Activated naive CD4-positive, alpha-beta T cell treated with anti-CD3 and anti-CD28 coated beads, Interleukin-2, amount 10 ng/mL, durations not matched to agents 7 days and 5 days (primary cell): ENCODE data around the gene RNF223.

Experiments used
- CTCF ChIA-PET: fragments of 350-600 bp; sonication (Branson Sonifier 250); formaldehyde crosslinking; loops from one replicate; lab custom pipeline; 2021; ENCODE audit warnings: antibody characterized with exemption; lab: Charles Lee
- DNase-seq: peaks from one replicate; pipeline ENCODE4 v3.0.0-alpha.2; 2020
- H3K27ac Mint-ChIP-seq: one replicate; pipeline ENCODE4 v1.8.0; 2021; ENCODE audit warnings: mild to moderate bottlenecking, moderate library complexity, mixed read lengths
- H3K27me3 Mint-ChIP-seq: one replicate; pipeline ENCODE4 v1.8.0; 2021; ENCODE audit warnings: mild to moderate bottlenecking, mixed read lengths
- H3K36me3 Mint-ChIP-seq: one replicate; pipeline ENCODE4 v1.8.0; 2021; ENCODE audit warnings: mixed read lengths
- H3K4me1 Mint-ChIP-seq: one replicate; pipeline ENCODE4 v1.8.0; 2021; ENCODE audit warnings: mixed read lengths
- H3K4me3 Mint-ChIP-seq: one replicate; pipeline ENCODE4 v1.8.0; 2021; ENCODE audit warnings: mild to moderate bottlenecking, moderate library complexity, mixed read lengths
- H3K9me3 Mint-ChIP-seq: one replicate; pipeline ENCODE4 v1.8.0; 2021; ENCODE audit warnings: mixed read lengths

The RNF223 gene

GRCh38 chr1:1048765-1049164, 25.3 kb downstream of the RNF223 start:
- Mint-ChIP-seq H3K27ac (no peak overlapping the region), H3K36me3 (no peaks in the 10 kb centered on the region), H3K9me3 (peaks cover 8% of the 10 kb centered on the region), H3K4me3 (no peak overlapping the region), H3K27me3 (no peaks in the 10 kb centered on the region), H3K4me1 (no peaks in the 10 kb centered on the region)
- DNase-seq, result no peak
- CTCF ChIA-PET, result no interaction called here

- Mint-ChIP-seq H3K27me3 (no peaks in the 10 kb centered on the region), H3K36me3 (no peaks in the 10 kb centered on the region), H3K27ac (no peak overlapping the region), H3K4me3 (no peak overlapping the region), H3K9me3 (peaks cover 8% of the 10 kb centered on the region), H3K4me1 (no peaks in the 10 kb centered on the region)
- CTCF ChIA-PET, result no interaction called here
- DNase-seq, result no peak
Measured at GRCh38 chr1:1047963-1048362, 26.1 kb downstream of the RNF223 start.

GRCh38 chr1:1047407-1047806, 26.7 kb downstream of the RNF223 start:
- no peak overlapping the region for H3K4me3 Mint-ChIP-seq
- H3K36me3 Mint-ChIP-seq, result no peaks in the 10 kb centered on the region
- CTCF ChIA-PET, result no interaction called here
- no peaks in the 10 kb centered on the region for H3K27me3 Mint-ChIP-seq
- DNase-seq, result no peak
- H3K4me1 Mint-ChIP-seq, result no peaks in the 10 kb centered on the region
- no peak overlapping the region for H3K27ac Mint-ChIP-seq
- H3K9me3 Mint-ChIP-seq, result peaks cover 3% of the 10 kb centered on the region

DNA sequence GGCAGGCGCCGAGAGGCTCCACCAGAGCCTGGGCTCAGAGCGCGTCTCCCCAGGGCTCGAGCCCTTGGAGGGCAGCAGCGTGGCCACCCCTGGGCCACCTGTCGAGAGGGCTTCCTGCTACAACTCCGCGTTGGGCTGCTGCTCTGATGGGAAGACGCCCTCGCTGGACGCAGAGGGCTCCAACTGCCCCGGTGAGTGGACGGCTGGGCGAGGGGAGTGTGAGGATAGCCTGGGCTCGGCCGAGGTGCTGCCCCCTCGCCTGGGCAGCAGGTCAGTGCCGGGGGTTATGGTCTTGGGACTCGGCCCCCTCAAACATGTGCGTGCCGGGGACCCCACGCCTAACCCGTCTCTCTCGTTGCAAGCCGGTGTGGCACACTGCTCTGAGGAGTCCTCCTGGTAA, 27.3 kb downstream of the RNF223 start:
- no peak for DNase-seq
- no peak overlapping the region for H3K4me3 Mint-ChIP-seq
- H3K9me3 Mint-ChIP-seq, result no peaks in the 10 kb centered on the region
- no peak overlapping the region for H3K27ac Mint-ChIP-seq
- no peaks in the 10 kb centered on the region for H3K4me1 Mint-ChIP-seq
- no peaks in the 10 kb centered on the region for H3K27me3 Mint-ChIP-seq
- CTCF ChIA-PET, result no interaction called here
- no peaks in the 10 kb centered on the region for H3K36me3 Mint-ChIP-seq

GRCh38 chr1:1046243-1046642, 27.9 kb downstream of the RNF223 start:
- CTCF ChIA-PET, result no interaction called here
- Mint-ChIP-seq H3K4me3 (no peak overlapping the region), H3K27me3 (no peaks in the 10 kb centered on the region), H3K4me1 (no peaks in the 10 kb centered on the region), H3K36me3 (no peaks in the 10 kb centered on the region), H3K9me3 (no peaks in the 10 kb centered on the region), H3K27ac (no peak overlapping the region)
- no peak for DNase-seq

GRCh38 chr1:1045129-1045528, 29.0 kb downstream of the RNF223 start:
- no peaks in the 10 kb centered on the region for H3K9me3 Mint-ChIP-seq
- no peaks in the 10 kb centered on the region for H3K4me1 Mint-ChIP-seq
- no peak overlapping the region for H3K27ac Mint-ChIP-seq
- no peak for DNase-seq
- no peaks in the 10 kb centered on the region for H3K36me3 Mint-ChIP-seq
- CTCF ChIA-PET, result no interaction called here
- peaks cover 3% of the 10 kb centered on the region for H3K27me3 Mint-ChIP-seq
- no peak overlapping the region for H3K4me3 Mint-ChIP-seq

DNA sequence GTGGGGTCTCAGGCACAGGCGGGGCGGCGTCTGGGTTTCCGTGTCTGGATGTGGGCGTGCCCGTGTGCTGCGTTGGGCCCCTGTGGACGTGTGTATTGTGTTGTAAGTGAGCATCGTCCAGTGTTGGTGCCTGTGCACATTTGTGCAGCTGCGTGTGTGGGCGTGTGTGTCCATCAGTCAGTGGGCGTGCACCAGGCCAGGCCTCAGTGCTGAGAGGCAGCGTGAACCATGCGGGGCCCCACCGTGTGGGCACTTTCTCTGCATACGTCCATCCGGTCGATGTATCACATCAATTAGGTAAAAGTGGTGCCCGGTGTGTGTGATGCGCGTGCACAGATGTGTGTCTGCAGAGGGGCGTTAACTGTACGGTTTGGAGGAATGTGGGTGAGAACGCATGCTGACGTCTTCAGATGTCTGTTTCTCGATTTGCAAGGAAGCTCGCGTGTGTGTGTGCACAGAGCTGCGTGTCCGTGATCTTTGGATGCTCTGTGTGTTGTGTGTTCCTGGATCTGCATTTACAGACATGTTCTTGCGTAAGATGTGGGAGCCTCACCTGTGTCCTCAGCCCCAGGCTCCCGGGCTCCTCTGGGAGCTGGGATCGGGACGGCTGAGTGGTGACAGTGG, 29.5 kb downstream of the RNF223 start:
- Mint-ChIP-seq H3K36me3 (no peaks in the 10 kb centered on the region), H3K4me1 (peaks cover 3% of the 10 kb centered on the region), H3K27me3 (peaks cover 8% of the 10 kb centered on the region), H3K4me3 (no peak overlapping the region), H3K27ac (no peak overlapping the region), H3K9me3 (no peaks in the 10 kb centered on the region)
- no peak for DNase-seq
- CTCF ChIA-PET, result interaction anchor here (0.6 to 0.9 kb wide), 2 partner anchors 19 to 21 kb away, joined by 3 read pairs; no protein-coding TSS in a partner anchor

GRCh38 chr1:1043921-1044320, 30.2 kb downstream of the RNF223 start:
- H3K9me3 Mint-ChIP-seq, result no peaks in the 10 kb centered on the region
- CTCF ChIA-PET, result interaction anchor here (0.6 to 0.9 kb wide), 2 partner anchors 20 kb away, joined by 3 read pairs; no protein-coding TSS in a partner anchor
- DNase-seq, result no peak
- H3K4me3 Mint-ChIP-seq, result no peak overlapping the region
- peaks cover 10% of the 10 kb centered on the region for H3K4me1 Mint-ChIP-seq
- H3K27me3 Mint-ChIP-seq, result peaks cover 15% of the 10 kb centered on the region
- no peaks in the 10 kb centered on the region for H3K36me3 Mint-ChIP-seq
- no peak overlapping the region for H3K27ac Mint-ChIP-seq

DNA sequence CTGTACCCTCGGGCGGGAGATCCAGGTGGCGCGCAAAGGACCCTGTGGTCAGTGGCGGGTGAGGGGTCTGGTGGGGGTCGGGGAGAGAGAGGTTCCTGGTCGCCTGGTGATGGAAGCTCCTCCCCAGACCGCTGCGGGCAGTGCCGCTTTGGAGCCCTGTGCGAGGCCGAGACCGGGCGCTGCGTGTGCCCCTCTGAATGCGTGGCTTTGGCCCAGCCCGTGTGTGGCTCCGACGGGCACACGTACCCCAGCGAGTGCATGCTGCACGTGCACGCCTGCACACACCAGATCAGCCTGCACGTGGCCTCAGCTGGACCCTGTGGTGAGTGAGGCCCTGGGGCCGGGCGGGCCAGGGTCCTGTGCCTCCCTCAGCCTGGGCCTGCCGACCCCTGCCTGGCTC, 30.7 kb downstream of the RNF223 start:
- DNase-seq, result no peak
- H3K36me3 Mint-ChIP-seq, result no peaks in the 10 kb centered on the region
- H3K4me3 Mint-ChIP-seq, result no peak overlapping the region
- peaks cover 20% of the 10 kb centered on the region for H3K27me3 Mint-ChIP-seq
- H3K27ac Mint-ChIP-seq, result no peak overlapping the region
- H3K9me3 Mint-ChIP-seq, result no peaks in the 10 kb centered on the region
- H3K4me1 Mint-ChIP-seq, result peaks cover 15% of the 10 kb centered on the region
- CTCF ChIA-PET, result no interaction called here

- Mint-ChIP-seq H3K4me1 (peaks cover 17% of the 10 kb centered on the region), H3K27me3 (peaks cover 26% of the 10 kb centered on the region), H3K4me3 (no peak overlapping the region), H3K27ac (no peak overlapping the region), H3K9me3 (no peaks in the 10 kb centered on the region), H3K36me3 (no peaks in the 10 kb centered on the region)
- CTCF ChIA-PET, result no interaction called here
- no peak for DNase-seq
Measured at GRCh38 chr1:1042835-1043234, 31.3 kb downstream of the RNF223 start.

GRCh38 chr1:1041873-1042272, 32.2 kb downstream of the RNF223 start:
- peaks cover 17% of the 10 kb centered on the region for H3K4me1 Mint-ChIP-seq
- H3K9me3 Mint-ChIP-seq, result no peaks in the 10 kb centered on the region
- no peak overlapping the region for H3K27ac Mint-ChIP-seq
- peak overlapping the region; percentile 28 for H3K4me3 Mint-ChIP-seq
- H3K27me3 Mint-ChIP-seq, result peaks cover 34% of the 10 kb centered on the region
- H3K36me3 Mint-ChIP-seq, result no peaks in the 10 kb centered on the region
- CTCF ChIA-PET, result interaction anchor here (2.3 kb wide), 1 partner anchor 18 kb away, joined by 7 read pairs; no protein-coding TSS in a partner anchor
- DNase-seq, result no peak

- CTCF ChIA-PET, result interaction anchor here (0.7 to 5.5 kb wide), 4 partner anchors 19 to 82 kb away, joined by 3 to 30 read pairs (median 6); no protein-coding TSS in a partner anchor
- no peak overlapping the region for H3K4me3 Mint-ChIP-seq
- no peaks in the 10 kb centered on the region for H3K9me3 Mint-ChIP-seq
- H3K27ac Mint-ChIP-seq, result no peak overlapping the region
- H3K36me3 Mint-ChIP-seq, result no peaks in the 10 kb centered on the region
- peaks cover 17% of the 10 kb centered on the region for H3K4me1 Mint-ChIP-seq
- no peak for DNase-seq
- peaks cover 42% of the 10 kb centered on the region for H3K27me3 Mint-ChIP-seq
Measured at GRCh38 chr1:1041092-1041523, 33.0 kb downstream of the RNF223 start.

DNA sequence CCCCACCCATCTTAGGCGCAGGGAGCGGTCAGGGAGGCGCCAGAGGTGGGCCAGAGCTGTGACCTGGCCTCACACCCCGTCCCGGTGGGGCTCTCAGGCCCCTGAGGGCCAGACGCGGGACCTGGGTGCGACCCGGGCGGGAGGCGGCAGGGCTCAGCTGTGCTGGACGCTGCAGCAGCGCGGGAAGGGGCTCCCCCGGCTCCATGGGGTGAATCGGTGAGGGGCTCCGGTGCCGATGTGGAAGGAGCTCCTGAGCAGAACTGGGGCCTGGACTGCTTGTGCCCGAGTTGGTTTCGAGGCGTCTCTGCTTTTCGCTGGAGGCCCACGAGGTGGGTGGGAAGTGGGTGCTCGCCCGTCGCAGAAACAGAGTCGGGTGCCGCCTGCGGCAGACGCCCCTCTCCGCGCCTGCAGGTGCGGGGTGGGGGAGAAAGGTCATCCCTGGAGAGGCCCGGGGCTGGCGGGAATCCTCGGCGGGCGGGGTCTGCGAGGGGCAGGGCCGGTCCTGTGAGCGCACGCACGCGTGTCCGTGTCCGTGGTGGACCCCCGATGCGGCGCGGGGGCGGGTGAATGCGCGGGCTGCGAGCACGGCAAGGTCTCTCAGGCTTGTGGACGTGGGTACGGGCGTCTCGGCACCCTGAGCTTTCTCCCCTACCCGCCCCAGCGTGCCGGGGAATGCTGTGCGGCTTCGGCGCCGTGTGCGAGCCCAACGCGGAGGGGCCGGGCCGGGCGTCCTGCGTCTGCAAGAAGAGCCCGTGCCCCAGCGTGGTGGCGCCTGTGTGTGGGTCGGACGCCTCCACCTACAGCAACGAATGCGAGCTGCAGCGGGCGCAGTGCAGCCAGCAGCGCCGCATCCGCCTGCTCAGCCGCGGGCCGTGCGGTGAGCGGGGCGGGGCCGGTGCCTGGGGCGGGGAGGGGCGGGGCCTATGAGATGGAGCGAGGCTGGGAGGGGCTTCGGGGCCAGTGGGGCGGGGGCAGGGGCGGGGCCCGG, 33.8 kb downstream of the RNF223 start:
- H3K4me3 Mint-ChIP-seq, result peak overlapping the region; percentile 46
- CTCF ChIA-PET, result interaction anchor here (0.7 to 5.5 kb wide), 8 partner anchors 19 to 83 kb away, joined by 3 to 30 read pairs (median 3); no protein-coding TSS in a partner anchor
- no peak overlapping the region for H3K27ac Mint-ChIP-seq
- peaks cover 17% of the 10 kb centered on the region for H3K4me1 Mint-ChIP-seq
- H3K36me3 Mint-ChIP-seq, result no peaks in the 10 kb centered on the region
- peaks cover 50% of the 10 kb centered on the region for H3K27me3 Mint-ChIP-seq
- DNase-seq, result peak; percentile 87
- no peaks in the 10 kb centered on the region for H3K9me3 Mint-ChIP-seq

DNA sequence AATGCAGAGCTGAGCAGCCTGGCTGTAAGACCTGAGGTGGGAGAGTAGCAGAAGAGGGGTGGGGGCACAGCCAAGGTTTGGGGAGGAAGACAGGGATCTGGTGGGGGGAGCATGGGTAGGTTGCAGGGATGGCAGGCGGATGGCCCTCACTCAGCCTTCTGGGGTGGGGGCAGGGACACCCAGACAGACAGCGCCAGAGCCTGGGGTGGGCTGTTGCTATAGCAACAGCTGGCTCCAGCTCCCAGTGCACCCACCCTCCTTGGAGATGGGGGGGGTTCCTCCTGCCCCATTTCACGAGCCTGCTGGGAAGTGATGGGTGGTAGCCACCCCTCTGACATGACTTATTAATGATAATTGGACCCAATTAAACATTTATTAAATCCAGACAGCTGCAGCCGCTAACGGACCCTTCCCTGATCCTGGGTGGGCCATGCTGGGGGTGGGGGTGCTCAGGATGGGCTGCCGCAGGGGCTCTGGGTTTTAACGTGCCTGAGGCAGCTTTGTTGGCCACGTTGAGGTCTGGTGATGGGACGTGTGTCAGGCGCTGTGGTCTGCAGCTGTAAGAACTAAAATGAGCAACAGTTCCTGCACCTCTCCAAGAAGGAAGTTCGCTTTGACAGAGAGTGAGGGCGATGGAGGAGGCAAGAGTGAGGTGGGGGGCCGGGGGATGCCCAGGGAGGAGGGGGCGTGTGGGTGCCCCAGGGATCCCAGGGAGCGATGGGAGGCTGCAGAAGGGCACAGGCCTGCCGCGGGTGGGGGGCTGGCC, 34.8 kb downstream of the RNF223 start:
- H3K27me3 Mint-ChIP-seq, result peaks cover 60% of the 10 kb centered on the region
- no peaks in the 10 kb centered on the region for H3K36me3 Mint-ChIP-seq
- H3K4me3 Mint-ChIP-seq, result peak overlapping the region; percentile 46
- H3K27ac Mint-ChIP-seq, result no peak overlapping the region
- CTCF ChIA-PET, result interaction anchor here (0.5 to 5.5 kb wide), 8 partner anchors 18 to 462 kb away, joined by 3 to 30 read pairs (median 4); no protein-coding TSS in a partner anchor
- H3K9me3 Mint-ChIP-seq, result no peaks in the 10 kb centered on the region
- DNase-seq, result no peak
- H3K4me1 Mint-ChIP-seq, result peaks cover 18% of the 10 kb centered on the region
